Effector memory CD8-positive, alpha-beta T cell (primary cell): ENCODE results near the gene SLCO3A1.

Experiments used
- ATAC-seq: fragments of 150-1000 bp; cut with Tn5 transposase; replicated peaks from 2 replicates; pipeline ENCODE4 v1.10.0; 2021; ENCODE audit warnings: mild to moderate bottlenecking, moderate library complexity
- DNase-seq, 3 experiments: peaks; one replicate each; pipeline ENCODE4 v3.0.0; 2021
- H3K27ac Mint-ChIP-seq, 2 donors: one replicate each; pipeline ENCODE4 v1.8.0; 2022; ENCODE audit warnings: mild to moderate bottlenecking in 2 of 2, mixed read lengths in 2 of 2, moderate library complexity in 2 of 2
- H3K27me3 Mint-ChIP-seq, 2 donors: one replicate each; pipeline ENCODE4 v1.8.0; 2022; ENCODE audit warnings: mixed read lengths in 2 of 2
- H3K36me3 Mint-ChIP-seq: one replicate; pipeline ENCODE4 v1.8.0; 2022; ENCODE audit warnings: mild to moderate bottlenecking, moderate library complexity, mixed read lengths; ENCODE audit not compliant: insufficient read depth
- H3K4me1 Mint-ChIP-seq, 2 donors: one replicate each; pipeline ENCODE4 v1.8.0; 2022; ENCODE audit warnings: low read depth in 2 of 2, mixed read lengths in 2 of 2
- H3K4me3 Mint-ChIP-seq, 2 donors: one replicate each; pipeline ENCODE4 v1.8.0; 2022; ENCODE audit warnings: mild to moderate bottlenecking in 2 of 2, mixed read lengths in 2 of 2, moderate library complexity in 2 of 2
- H3K9me3 Mint-ChIP-seq, 2 donors: one replicate each; pipeline ENCODE4 v1.8.0; 2022; ENCODE audit warnings: mixed read lengths in 2 of 2

SLCO3A1 gene

DNA sequence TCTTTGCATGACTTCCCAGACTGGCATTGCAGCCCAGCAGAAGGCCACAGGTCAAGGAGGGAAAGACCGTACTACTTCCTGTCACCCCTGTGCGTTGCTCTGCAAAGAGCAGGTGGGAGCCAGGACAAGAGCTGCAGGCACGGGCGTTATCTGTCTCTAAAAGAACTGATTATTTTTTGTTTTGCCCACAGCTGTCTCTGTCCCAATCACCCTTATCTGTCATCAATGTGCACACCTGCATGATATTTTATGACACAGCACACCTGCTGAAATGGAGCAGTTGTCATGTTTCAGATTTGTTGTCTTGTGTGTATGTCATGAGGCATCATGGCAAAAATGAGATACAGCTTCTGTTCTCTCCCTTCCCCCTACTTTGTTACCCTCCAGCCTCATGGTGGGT, 58.8 kb downstream of the SLCO3A1 start:
- no peak for DNase-seq
- Mint-ChIP-seq H3K9me3 (no peaks in the 10 kb centered on the region), H3K27ac (peak overlapping the region; percentile 49 to 77), H3K36me3 (peaks cover 12% of the 10 kb centered on the region), H3K27me3 (no peaks in the 10 kb centered on the region), H3K4me3 (no peak overlapping the region), H3K4me1 (peaks cover 39 to 45% of the 10 kb centered on the region in 2 donors)
- no peak for ATAC-seq

DNA sequence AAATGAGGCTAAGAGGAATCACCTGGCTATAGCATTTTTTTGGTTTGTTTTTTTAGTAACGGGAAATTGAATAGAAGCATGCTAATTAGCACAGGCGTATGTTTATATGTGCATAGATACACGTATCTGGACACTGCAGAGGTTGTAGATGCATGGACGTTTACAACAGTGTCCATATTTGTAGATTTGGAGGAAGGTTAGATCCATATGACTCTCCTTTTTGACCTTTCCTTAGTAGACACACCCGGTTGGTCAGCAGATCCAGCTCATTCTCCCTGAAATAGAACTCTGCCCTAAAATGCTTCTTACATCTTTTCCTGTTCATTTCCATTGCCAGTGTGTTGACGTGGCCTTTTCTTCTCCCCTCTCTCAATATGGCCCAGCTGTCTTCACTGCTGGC, 60.1 kb downstream of the SLCO3A1 start:
- no peak overlapping the region for H3K4me3 Mint-ChIP-seq

DNA sequence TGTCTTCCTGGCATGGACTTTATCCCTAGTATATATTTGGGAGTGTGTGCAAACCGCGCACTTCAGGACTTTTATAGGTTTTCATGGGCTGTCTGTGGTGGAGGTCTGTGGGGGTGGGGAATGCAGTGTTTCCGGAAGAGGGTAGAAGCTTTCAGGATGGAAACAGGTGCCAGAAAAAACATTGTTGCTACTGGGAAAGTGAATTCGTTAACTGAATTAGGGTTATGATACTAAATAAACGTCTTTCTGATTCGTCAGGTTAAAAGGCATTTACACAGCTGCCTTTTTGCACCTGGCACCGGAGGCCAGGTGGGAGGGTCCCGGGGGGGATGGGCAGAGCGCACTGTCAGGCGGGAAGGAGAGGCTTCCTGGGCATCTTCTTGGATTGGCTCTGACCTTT, 62.1 kb downstream of the SLCO3A1 start:
- ATAC-seq: no peak
- no peaks in the 10 kb centered on the region for H3K27me3 Mint-ChIP-seq
- H3K9me3 Mint-ChIP-seq: no peaks in the 10 kb centered on the region
- H3K36me3 Mint-ChIP-seq: peaks cover 18% of the 10 kb centered on the region
- DNase-seq: no peak
- peak overlapping the region in 1 of 2 donors; percentile 13 for H3K27ac Mint-ChIP-seq
- no peak overlapping the region for H3K4me3 Mint-ChIP-seq
- H3K4me1 Mint-ChIP-seq: peaks cover 45 to 51% of the 10 kb centered on the region in 2 donors

More for the DNA sequence above, 60.1 kb downstream of the SLCO3A1 start:
- H3K27ac Mint-ChIP-seq: peak overlapping the region; percentile 7 to 81
- no peaks in the 10 kb centered on the region for H3K9me3 Mint-ChIP-seq
- DNase-seq (no peak), ATAC-seq (no peak)
- H3K36me3 Mint-ChIP-seq: peaks cover 14% of the 10 kb centered on the region
- peaks cover 46 to 52% of the 10 kb centered on the region in 2 donors for H3K4me1 Mint-ChIP-seq
- H3K27me3 Mint-ChIP-seq: no peaks in the 10 kb centered on the region

DNA sequence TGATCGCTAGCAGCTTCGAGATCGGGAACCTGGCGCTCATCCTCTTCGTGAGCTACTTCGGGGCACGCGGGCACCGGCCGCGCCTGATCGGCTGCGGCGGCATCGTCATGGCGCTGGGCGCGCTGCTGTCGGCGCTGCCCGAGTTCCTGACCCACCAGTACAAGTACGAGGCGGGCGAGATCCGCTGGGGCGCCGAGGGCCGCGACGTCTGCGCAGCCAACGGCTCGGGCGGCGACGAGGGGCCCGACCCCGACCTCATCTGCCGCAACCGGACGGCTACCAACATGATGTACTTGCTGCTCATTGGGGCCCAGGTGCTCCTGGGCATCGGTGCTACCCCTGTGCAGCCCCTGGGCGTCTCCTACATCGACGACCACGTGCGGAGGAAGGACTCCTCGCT, 62.5 kb downstream of the SLCO3A1 start:
- no peaks in the 10 kb centered on the region for H3K9me3 Mint-ChIP-seq
- DNase-seq: no peak
- H3K27ac Mint-ChIP-seq: no peak overlapping the region
- no peaks in the 10 kb centered on the region for H3K27me3 Mint-ChIP-seq
- peaks cover 47 to 50% of the 10 kb centered on the region in 2 donors for H3K4me1 Mint-ChIP-seq
- H3K4me3 Mint-ChIP-seq: no peak overlapping the region
- ATAC-seq: no peak
- H3K36me3 Mint-ChIP-seq: peaks cover 18% of the 10 kb centered on the region

DNA sequence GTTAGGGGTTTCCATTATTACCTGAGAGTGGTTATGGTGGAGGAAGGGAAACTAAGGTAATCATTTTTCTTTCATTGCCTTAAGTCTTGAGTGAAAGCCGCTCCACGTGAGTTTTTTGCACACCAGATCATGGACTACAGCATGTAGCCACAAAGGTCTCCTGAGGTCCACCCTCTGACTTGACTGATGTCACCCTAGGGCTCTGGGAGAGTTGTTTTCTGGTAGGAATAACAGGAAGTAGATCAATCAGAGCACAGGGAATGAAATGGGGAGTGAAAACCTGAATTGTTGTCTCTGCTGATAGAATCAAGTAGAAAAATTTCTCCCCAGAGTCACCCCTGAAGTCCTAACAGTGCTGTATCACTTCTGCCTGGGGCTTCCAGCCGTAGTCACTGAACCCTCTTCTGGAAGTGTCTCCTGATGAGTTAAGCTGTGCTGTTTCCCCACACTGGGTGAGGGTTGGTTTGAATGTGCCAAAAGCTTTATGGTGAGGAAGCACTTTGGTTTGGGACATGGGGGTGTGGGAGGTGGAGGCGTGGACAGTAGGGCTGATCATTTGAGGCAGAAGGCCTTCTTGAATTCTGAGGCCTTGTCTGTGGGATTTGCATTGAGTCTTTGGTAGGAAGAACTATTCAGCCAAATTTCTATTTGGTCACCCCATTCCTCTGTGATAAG, 64.3 kb downstream of the SLCO3A1 start:
- Mint-ChIP-seq H3K4me3 (no peak overlapping the region), H3K27me3 (no peaks in the 10 kb centered on the region), H3K36me3 (peaks cover 18% of the 10 kb centered on the region), H3K27ac (peak overlapping the region in 1 of 2 donors; percentile 10), H3K9me3 (no peaks in the 10 kb centered on the region), H3K4me1 (peaks cover 47% of the 10 kb centered on the region in 2 donors)
- ATAC-seq (no peak), DNase-seq (no peak)

DNA sequence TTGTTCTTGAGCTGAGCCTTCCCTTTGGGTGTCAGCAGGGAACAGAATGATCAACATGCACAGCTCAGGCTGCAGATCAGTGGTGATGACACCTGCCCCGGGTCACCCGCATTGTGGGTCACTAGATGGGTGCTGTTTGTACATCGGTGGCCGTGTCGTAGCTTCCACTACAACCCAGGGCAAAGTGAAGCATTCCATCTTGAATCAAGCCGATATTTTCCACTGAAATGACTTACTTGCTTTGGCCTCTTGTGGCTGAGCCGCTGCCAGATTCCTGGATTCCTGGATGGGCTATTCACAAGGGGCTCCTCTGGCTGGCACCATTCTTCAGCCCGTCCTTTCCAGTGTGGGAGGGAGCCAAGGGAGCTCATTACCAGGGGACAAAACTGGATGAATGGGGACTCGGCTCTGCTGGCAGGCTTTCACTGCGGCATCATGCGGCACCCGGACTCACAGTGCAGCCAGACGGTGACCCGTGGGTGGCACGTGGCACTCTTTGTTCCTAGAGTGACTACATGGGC, 65.6 kb downstream of the SLCO3A1 start:
- H3K4me3 Mint-ChIP-seq: no peak overlapping the region
- H3K36me3 Mint-ChIP-seq: peaks cover 15% of the 10 kb centered on the region
- ATAC-seq (no peak), DNase-seq (no peak)
- H3K27ac Mint-ChIP-seq: peak overlapping the region in 1 of 2 donors; percentile 26
- H3K9me3 Mint-ChIP-seq: no peaks in the 10 kb centered on the region
- H3K27me3 Mint-ChIP-seq: no peaks in the 10 kb centered on the region
- peaks cover 47 to 49% of the 10 kb centered on the region in 2 donors for H3K4me1 Mint-ChIP-seq

DNA sequence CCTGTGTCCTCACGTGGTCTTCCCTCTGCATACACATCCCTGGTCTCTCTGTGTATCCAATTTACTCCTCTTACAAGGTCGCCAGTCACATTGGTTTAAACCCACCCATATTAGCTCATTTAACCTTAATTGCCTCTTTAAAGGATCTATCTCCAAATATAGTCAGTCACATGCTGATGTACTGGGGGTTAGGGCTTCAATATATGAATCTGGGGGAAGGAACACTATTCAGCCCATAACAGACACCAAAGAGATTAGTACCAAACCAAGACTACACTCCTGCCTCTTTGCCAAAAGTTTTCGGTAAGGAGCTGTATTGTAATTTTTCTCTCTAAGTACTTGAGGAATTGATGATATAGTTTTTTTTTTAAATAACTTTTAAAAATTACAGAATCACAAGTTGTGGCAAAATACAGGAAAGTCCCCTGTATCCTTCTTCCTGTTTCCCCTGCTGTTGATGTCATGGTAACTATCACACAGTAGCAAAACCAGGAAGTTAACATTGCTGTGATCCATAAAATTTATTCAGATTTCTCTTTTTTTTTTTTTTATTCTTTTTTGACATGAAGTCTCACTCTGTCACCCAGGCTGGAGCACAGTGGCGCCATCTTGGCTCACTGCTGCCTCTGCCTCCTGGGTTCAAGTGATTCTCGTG, 67.8 kb downstream of the SLCO3A1 start:
- ATAC-seq: peak; percentile 73
- H3K27me3 Mint-ChIP-seq: no peaks in the 10 kb centered on the region
- H3K4me1 Mint-ChIP-seq: peaks cover 52 to 68% of the 10 kb centered on the region in 2 donors
- no peaks in the 10 kb centered on the region for H3K9me3 Mint-ChIP-seq
- H3K27ac Mint-ChIP-seq: peak overlapping the region; percentile 51 to 81
- DNase-seq: no peak
- peaks cover 20% of the 10 kb centered on the region for H3K36me3 Mint-ChIP-seq
- H3K4me3 Mint-ChIP-seq: no peak overlapping the region

DNA sequence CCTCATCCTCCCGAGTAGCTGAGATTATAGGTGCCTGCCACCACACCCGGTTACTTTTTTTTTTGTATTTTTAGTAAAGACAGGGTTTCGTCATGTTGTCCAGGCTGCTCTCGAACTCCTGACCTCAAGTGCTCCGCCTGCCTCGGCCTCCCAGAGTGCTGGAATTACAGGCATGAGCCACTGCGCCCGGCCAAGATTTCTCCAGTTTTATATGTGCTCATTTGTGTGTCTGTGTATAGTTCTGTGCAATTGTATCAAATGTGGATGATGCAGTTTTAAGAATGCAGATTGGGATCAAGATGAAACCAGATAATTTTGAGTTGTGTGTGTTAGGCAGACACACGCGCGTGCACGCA, 68.3 kb downstream of the SLCO3A1 start:
- no peak overlapping the region for H3K4me3 Mint-ChIP-seq
- no peaks in the 10 kb centered on the region for H3K27me3 Mint-ChIP-seq
- H3K27ac Mint-ChIP-seq: peak overlapping the region; percentile 51 to 81
- no peaks in the 10 kb centered on the region for H3K9me3 Mint-ChIP-seq
- DNase-seq: no peak
- ATAC-seq: no peak
- H3K4me1 Mint-ChIP-seq: peaks cover 57 to 70% of the 10 kb centered on the region in 2 donors
- H3K36me3 Mint-ChIP-seq: peaks cover 15% of the 10 kb centered on the region

DNA sequence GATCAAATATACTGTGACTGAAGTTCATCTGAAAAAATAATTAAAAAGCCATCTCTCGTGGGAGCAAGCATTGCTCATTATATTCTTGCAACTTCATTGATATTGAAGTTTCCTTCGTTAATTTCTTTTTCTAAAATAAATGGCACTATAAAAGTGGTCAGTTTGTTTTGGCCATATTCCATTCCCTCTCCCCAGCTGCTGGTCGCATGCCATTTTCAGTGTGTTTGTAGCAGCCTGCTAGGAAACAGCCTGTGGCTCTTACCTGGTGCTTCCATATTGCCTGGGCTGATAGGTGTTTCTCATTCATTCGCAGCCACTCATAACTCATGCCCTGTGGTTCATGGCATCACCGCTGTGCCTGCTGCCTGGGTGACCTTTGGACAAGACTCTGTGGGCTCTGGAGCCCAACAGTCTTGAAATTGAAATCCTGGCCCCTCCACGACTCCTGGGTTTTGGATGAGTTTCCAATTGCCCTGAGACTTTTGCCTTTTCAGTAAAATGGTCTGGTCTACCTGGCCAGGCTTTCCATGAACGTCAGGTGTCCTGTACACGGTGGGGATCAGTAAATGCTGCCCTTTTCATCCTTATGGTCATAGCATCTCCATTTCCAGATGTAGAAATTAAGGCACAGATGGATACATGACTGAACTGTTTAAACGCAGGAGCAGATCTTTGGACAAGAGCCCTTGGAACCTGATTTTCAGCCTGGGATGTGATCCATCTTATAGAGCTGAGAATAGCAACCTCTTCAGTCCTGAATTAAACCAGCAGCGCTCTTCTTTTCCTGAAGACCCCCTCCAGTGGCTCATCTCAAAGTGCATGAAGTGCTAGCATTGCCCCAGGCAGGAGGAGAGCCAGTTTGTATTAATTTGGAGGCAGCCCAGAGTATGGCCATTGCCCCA, 69.4 kb downstream of the SLCO3A1 start:
- H3K4me1 Mint-ChIP-seq: peaks cover 53 to 76% of the 10 kb centered on the region in 2 donors
- H3K27me3 Mint-ChIP-seq: no peaks in the 10 kb centered on the region
- DNase-seq (no peak), ATAC-seq (no peak)
- H3K4me3 Mint-ChIP-seq: no peak overlapping the region
- H3K27ac Mint-ChIP-seq: peak overlapping the region in 1 of 2 donors; percentile 35
- no peaks in the 10 kb centered on the region for H3K9me3 Mint-ChIP-seq
- H3K36me3 Mint-ChIP-seq: peaks cover 9% of the 10 kb centered on the region

DNA sequence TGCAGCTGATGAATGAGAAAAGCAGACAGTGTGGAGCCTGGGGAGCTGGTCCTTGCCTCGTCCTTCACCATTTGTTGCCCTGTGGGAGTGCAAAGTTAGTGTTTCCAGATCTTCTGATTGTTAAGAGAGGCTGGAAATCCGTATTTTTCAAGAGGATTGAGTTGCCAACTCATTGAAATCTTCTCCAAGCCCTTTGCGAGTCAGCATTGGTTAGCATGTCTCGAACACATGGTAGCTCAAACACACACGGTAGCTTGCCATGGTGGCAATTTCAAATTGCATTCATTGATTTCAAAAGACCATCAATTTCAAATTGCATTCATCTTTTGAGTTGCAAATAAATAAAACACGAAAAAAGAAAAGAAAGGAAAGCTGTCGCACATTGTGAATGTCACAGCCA, 70.7 kb downstream of the SLCO3A1 start:
- H3K4me1 Mint-ChIP-seq: peaks cover 47 to 74% of the 10 kb centered on the region in 2 donors
- ATAC-seq: no peak
- peak overlapping the region in 1 of 2 donors; percentile 81 for H3K27ac Mint-ChIP-seq

DNA sequence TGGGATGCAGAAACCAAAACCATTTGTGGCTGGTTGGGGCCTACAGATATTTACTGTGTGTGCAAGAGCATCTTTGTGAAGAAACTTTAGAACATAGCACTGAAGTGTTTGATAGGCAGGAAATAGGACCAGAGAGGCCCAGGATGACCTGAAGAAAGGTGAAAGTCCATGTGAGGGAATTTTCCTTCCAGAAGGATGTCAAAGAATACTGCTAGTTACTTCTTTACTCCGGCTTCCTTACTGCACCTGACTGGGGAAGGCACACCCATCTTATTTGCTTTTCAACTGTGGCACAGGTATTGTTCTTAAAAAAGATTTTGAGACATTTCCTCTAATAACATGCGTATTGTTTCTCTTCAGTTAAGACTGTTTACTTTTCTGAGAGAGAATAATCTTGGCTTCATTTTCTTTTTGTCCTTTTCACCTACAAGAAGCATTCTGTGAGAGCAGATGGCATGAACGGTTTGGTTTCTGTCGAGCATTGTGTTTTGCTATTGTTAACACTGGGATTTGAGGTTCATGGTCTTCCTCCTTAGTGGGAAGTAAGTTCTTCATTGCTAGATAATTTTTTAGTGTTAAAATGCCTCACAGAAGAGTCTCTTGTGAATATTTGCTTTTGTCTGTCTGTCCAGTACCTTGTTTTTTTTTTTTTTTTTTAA, 71.5 kb downstream of the SLCO3A1 start:
- Mint-ChIP-seq H3K9me3 (no peaks in the 10 kb centered on the region), H3K36me3 (peaks cover 5% of the 10 kb centered on the region)
- no peak for ATAC-seq

More for the DNA sequence above, 70.7 kb downstream of the SLCO3A1 start:
- Mint-ChIP-seq H3K9me3 (no peaks in the 10 kb centered on the region), H3K4me3 (no peak overlapping the region), H3K36me3 (peaks cover 7% of the 10 kb centered on the region), H3K27me3 (no peaks in the 10 kb centered on the region)
- DNase-seq: no peak

DNA sequence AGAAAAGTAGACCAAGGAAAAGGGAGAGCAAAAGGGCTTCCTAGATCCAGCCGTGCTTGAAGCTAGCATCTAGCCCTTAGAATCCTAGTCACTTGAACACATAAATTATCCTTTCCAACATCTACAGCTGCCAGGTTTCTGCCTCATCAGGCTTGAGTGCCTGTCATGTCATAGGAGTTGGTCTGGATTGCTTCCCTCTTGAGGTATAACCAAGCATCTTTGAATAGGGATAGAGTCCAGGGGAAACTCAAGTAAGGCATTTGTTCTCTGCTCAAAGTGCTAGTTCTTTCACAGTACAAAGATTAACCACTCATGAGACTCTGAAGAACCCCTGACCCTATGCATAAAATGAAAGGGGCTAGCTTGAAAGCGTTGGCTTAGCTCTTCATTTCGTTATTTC, 72.3 kb downstream of the SLCO3A1 start:
- DNase-seq: no peak
- Mint-ChIP-seq H3K36me3 (peaks cover 5% of the 10 kb centered on the region), H3K4me1 (peaks cover 47 to 74% of the 10 kb centered on the region in 2 donors), H3K9me3 (no peaks in the 10 kb centered on the region), H3K4me3 (no peak overlapping the region), H3K27ac (peak overlapping the region; percentile 4 to 26), H3K27me3 (no peaks in the 10 kb centered on the region)
- ATAC-seq: no peak

More for the DNA sequence above, 71.5 kb downstream of the SLCO3A1 start:
- no peak for DNase-seq
- no peaks in the 10 kb centered on the region for H3K27me3 Mint-ChIP-seq
- no peak overlapping the region for H3K4me3 Mint-ChIP-seq
- peaks cover 47 to 79% of the 10 kb centered on the region in 2 donors for H3K4me1 Mint-ChIP-seq
- H3K27ac Mint-ChIP-seq: peak overlapping the region; percentile 4 to 26

DNA sequence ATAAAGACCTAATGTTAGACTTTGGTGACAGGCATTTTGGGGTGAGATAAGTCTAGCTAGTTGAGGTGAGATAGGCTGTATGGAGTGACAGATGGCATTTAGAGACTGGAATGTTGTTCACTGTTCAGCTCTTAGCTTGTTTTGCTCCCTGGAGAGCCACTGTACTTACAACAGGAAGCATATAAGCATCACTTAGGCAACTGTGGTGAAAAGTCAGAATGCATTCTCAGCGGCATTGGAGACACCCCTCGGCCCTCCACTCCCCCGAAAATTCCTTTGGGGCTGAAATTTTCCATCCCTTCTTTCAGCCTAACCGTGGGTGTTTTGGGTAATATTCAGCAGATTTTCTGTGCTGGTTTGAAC, 73.4 kb downstream of the SLCO3A1 start:
- DNase-seq: no peak
- peaks cover 47 to 66% of the 10 kb centered on the region in 2 donors for H3K4me1 Mint-ChIP-seq
- ATAC-seq: no peak
- H3K9me3 Mint-ChIP-seq: no peaks in the 10 kb centered on the region
- H3K27me3 Mint-ChIP-seq: no peaks in the 10 kb centered on the region
- no peak overlapping the region for H3K27ac Mint-ChIP-seq
- no peak overlapping the region for H3K4me3 Mint-ChIP-seq
- peaks cover 5% of the 10 kb centered on the region for H3K36me3 Mint-ChIP-seq
